ENCODE data around the gene TRAPPC2.

DNA sequence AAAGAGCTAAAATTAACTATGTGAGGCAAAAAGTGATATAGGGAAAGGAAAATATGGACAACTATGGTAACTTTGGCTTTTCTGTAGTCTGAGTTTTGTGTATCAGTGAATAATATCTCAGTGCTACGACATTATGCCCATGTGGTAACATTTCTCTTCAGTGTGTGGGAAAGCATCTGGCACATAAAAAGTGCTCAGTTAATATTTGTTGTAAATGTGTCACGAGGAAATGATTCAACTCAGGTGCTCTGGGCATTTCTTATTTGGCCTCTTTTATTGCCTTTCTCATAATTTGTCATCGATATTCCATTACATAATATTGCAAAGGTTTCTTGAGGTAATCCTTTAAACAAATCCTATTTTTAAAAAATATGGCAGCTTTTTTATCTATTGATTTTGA is 17.7 kb upstream of the TRAPPC2 start:
- no peak for TF ChIP-seq EZH2 (IDR thresholded peaks at IDR 0.05; ENCODE audit: borderline replicate concordance, low read length)
- TF ChIP-seq, protein P1, sequence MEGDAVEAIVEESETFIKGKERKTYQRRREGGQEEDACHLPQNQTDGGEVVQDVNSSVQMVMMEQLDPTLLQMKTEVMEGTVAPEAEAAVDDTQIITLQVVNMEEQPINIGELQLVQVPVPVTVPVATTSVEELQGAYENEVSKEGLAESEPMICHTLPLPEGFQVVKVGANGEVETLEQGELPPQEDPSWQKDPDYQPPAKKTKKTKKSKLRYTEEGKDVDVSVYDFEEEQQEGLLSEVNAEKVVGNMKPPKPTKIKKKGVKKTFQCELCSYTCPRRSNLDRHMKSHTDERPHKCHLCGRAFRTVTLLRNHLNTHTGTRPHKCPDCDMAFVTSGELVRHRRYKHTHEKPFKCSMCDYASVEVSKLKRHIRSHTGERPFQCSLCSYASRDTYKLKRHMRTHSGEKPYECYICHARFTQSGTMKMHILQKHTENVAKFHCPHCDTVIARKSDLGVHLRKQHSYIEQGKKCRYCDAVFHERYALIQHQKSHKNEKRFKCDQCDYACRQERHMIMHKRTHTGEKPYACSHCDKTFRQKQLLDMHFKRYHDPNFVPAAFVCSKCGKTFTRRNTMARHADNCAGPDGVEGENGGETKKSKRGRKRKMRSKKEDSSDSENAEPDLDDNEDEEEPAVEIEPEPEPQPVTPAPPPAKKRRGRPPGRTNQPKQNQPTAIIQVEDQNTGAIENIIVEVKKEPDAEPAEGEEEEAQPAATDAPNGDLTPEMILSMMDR (conservative IDR thresholded peaks at IDR 0.05 in 1 of 2, IDR thresholded peaks at IDR 0.05 in 1 of 2; ENCODE audit: extremely low read depth in 1 of 2, insufficient read depth in 1 of 2, low read depth in 1 of 2, low read length in 2 of 2): no peak
